TTC549 (cell line): ENCODE results near the gene CUX1.
"Not testable (repeated sequence)": the region's sequence is repeated elsewhere in the genome, so short reads cannot be mapped to it uniquely, and the experiment has no call there.

Experiments used
- FAIRE-seq: peaks from 2 replicates; lab custom pipeline; 2012; peaks lifted over from hg19 to GRCh38; lab: Jason Lieb, UNC

CUX1 gene

GRCh38 chr7:102152672-102153598 is 335.5 kb downstream of the CUX1 start:
- no peak for FAIRE-seq

GRCh38 chr7:102153599-102153946 is 336.1 kb downstream of the CUX1 start:
- FAIRE-seq = no peak

GRCh38 chr7:102154425-102154824 is 337.0 kb downstream of the CUX1 start:
- no peak for FAIRE-seq

GRCh38 chr7:102155821-102156441 is 338.5 kb downstream of the CUX1 start:
- no peak for FAIRE-seq

GRCh38 chr7:102156867-102157266 is 339.4 kb downstream of the CUX1 start:
- no peak for FAIRE-seq

- no peak for FAIRE-seq
These were observed 347.7 kb downstream of the CUX1 start for GRCh38 chr7:102165136-102165535.

- FAIRE-seq = no peak
These were observed 349.8 kb downstream of the CUX1 start for GRCh38 chr7:102167254-102167653.

GRCh38 chr7:102169651-102170392 is 352.4 kb downstream of the CUX1 start:
- no peak for FAIRE-seq

GRCh38 chr7:102170393-102170970 is 353.1 kb downstream of the CUX1 start:
- no peak for FAIRE-seq

- no peak for FAIRE-seq
These were observed 356.2 kb downstream of the CUX1 start for GRCh38 chr7:102173669-102174068.

GRCh38 chr7:102175423-102176170 is 358.2 kb downstream of the CUX1 start:
- no peak for FAIRE-seq

- FAIRE-seq = no peak
These were observed 361.0 kb downstream of the CUX1 start for GRCh38 chr7:102178410-102178809.

GRCh38 chr7:102180727-102181126 is 363.3 kb downstream of the CUX1 start:
- no peak for FAIRE-seq

- no peak for FAIRE-seq
These were observed 364.1 kb downstream of the CUX1 start for GRCh38 chr7:102181517-102181916.

GRCh38 chr7:102182016-102182415 is 364.6 kb downstream of the CUX1 start:
- FAIRE-seq = no peak

GRCh38 chr7:102183848-102184247 is 366.4 kb downstream of the CUX1 start:
- not testable (repeated sequence) for FAIRE-seq

- FAIRE-seq = no peak
These were observed 366.9 kb downstream of the CUX1 start for GRCh38 chr7:102184303-102184702.

GRCh38 chr7:102185796-102186195 is 368.4 kb downstream of the CUX1 start:
- no peak for FAIRE-seq

GRCh38 chr7:102186306-102186705 is 368.9 kb downstream of the CUX1 start:
- FAIRE-seq = no peak

- no peak for FAIRE-seq
These were observed 371.3 kb downstream of the CUX1 start for GRCh38 chr7:102188746-102189145.

- FAIRE-seq = no peak
These were observed 372.3 kb downstream of the CUX1 start for GRCh38 chr7:102189756-102190155.

GRCh38 chr7:102190776-102191350 is 373.4 kb downstream of the CUX1 start:
- FAIRE-seq = no peak
